Astrocyte (in vitro differentiated cells and primary cell): ENCODE results near the gene OCA2.

ENCODE experiments used
- CTCF ChIP-seq: IDR thresholded peaks from 2 replicates; pipeline ENCODE4 v1.5.1; 2011; ENCODE audit warnings: low read depth, mild to moderate bottlenecking, inconsistent platforms, low read length, moderate library complexity; ENCODE audit not compliant: insufficient read depth
- EZH2 ChIP-seq: IDR thresholded peaks from 2 replicates; pipeline ENCODE4 v1.6.1; 2012; ENCODE audit warnings: mild to moderate bottlenecking, low read length, inconsistent platforms; ENCODE audit not compliant: insufficient read depth

DNA sequence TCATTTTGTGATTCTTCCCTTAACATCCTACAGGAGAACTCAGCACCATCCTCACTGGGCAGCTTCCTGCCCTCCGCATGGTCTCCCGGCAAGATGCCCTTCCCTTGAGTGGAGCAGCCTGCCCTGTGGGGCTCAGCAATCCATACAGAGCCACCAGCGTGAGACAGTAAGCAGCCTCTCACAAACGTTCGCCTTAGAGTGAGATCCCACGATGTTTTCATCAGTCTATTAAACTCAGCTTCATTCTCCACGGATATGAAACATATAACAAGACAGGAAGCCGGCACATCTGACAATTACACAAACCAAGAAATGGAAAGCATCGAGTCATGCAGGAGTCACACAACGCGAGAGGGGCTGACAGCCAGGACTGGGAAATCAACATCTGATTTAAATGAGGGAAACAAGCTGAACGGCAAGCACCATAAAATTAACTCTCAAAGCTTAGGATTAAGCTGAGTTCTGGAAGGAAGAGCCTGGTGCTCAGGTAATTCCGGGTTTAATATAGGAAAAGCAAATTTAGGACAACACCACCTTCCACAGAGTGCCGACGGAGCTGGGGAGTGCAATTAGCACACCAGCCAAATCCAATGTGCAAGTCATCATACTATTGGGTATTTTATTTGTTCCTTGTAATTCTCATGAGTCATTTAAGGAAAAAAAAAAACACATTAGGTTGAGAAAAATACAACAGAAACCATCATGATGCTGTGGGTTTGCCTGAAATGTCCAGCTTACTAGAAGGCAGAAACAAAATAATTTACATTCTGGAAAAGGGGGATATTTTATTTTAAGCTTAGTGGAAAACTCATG, 272.0 kb downstream of the OCA2 start:
- TF ChIP-seq CTCF = no peak
- TF ChIP-seq EZH2 = no peak
